HL-60 (cell line): ENCODE measurements around the gene FADS3.

Source experiments
- microRNA-seq: library from miRNA; unstranded; fragments of <30 nt; microRNA quantifications from one replicate; pipeline ENCODE4, GENCODE V29; 2018

The FADS3 gene

Small RNAs within 50 kb of the gene (microRNA-seq; reads per million reads assigned to microRNA genes)
- 1.2 reads per million for gene MIR6746
